ENCODE results near the gene ABHD1. TPM values are rescaled to one million over a fixed set of nuclear protein-coding genes. Genes with fewer than 3 reads are reported as not detected.
"Not testable (repeated sequence)": the region's sequence is repeated elsewhere in the genome, so short reads cannot be mapped to it uniquely, and the experiment has no call there.

The ABHD1 gene
- total RNA-seq, 2 donors from 2014 or later, result 4.1 to 7.0 TPM

- Histone ChIP-seq H3K4me3 (no peak overlapping the region), H3K27me3 (replicated peaks; ENCODE audit: insufficient read depth) (no peaks in the 10 kb centered on the region), H3K36me3 (no peaks in the 10 kb centered on the region), H3K27ac (no peak overlapping the region), H3K4me1 (replicated peaks) (peaks cover 3% of the 10 kb centered on the region), H3K9me3 (no peaks in the 10 kb centered on the region)
- intact Hi-C loops (cut with DNase I), result loop anchor here (1.0 kb wide), 1 partner anchor 91 kb away; no protein-coding TSS in a partner anchor
- no peak for TF ChIP-seq POLR2A (IDR thresholded peaks at IDR 0.05)
- TF ChIP-seq POLR2AphosphoS5 (IDR thresholded peaks at IDR 0.05), result no peak
- TF ChIP-seq, protein P1, sequence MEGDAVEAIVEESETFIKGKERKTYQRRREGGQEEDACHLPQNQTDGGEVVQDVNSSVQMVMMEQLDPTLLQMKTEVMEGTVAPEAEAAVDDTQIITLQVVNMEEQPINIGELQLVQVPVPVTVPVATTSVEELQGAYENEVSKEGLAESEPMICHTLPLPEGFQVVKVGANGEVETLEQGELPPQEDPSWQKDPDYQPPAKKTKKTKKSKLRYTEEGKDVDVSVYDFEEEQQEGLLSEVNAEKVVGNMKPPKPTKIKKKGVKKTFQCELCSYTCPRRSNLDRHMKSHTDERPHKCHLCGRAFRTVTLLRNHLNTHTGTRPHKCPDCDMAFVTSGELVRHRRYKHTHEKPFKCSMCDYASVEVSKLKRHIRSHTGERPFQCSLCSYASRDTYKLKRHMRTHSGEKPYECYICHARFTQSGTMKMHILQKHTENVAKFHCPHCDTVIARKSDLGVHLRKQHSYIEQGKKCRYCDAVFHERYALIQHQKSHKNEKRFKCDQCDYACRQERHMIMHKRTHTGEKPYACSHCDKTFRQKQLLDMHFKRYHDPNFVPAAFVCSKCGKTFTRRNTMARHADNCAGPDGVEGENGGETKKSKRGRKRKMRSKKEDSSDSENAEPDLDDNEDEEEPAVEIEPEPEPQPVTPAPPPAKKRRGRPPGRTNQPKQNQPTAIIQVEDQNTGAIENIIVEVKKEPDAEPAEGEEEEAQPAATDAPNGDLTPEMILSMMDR (IDR thresholded peaks at IDR 0.05), result no peak
- WGBS, result 81% methylated on average over 10 of the region's 10 CpGs
- DNase-seq (ENCODE audit: low spot score), result no peak
Measured at GRCh38 chr2:27100036-27100435, 23.6 kb upstream of the ABHD1 start.

- no peak overlapping the region for H3K4me3 ChIP-seq
- H3K27ac ChIP-seq, result no peak overlapping the region
- H3K4me1 ChIP-seq (replicated peaks), result no peaks in the 10 kb centered on the region
- WGBS, result 86% methylated on average over 5 of the region's 5 CpGs
- no peak for DNase-seq (ENCODE audit: low spot score)
- TF ChIP-seq, protein P1 (IDR thresholded peaks at IDR 0.05), result no peak
- no peak for TF ChIP-seq POLR2AphosphoS5 (IDR thresholded peaks at IDR 0.05)
- no peak for TF ChIP-seq POLR2A (IDR thresholded peaks at IDR 0.05)
- no peaks in the 10 kb centered on the region for H3K27me3 ChIP-seq (replicated peaks; ENCODE audit: insufficient read depth)
- H3K36me3 ChIP-seq, result no peaks in the 10 kb centered on the region
- H3K9me3 ChIP-seq, result no peaks in the 10 kb centered on the region
- intact Hi-C loops (cut with DNase I), result no loop called here
Measured at GRCh38 chr2:27102329-27102728, 21.3 kb upstream of the ABHD1 start.

GRCh38 chr2:27105981-27106380 lies 17.6 kb upstream of the ABHD1 start:
- Histone ChIP-seq H3K36me3 (no peaks in the 10 kb centered on the region), H3K4me1 (replicated peaks) (no peaks in the 10 kb centered on the region), H3K27ac (no peak overlapping the region), H3K27me3 (replicated peaks; ENCODE audit: insufficient read depth) (no peaks in the 10 kb centered on the region), H3K4me3 (no peak overlapping the region), H3K9me3 (no peaks in the 10 kb centered on the region)
- TF ChIP-seq, protein P1 (IDR thresholded peaks at IDR 0.05), result no peak
- TF ChIP-seq POLR2AphosphoS5 (IDR thresholded peaks at IDR 0.05), result no peak
- no peak for TF ChIP-seq POLR2A (IDR thresholded peaks at IDR 0.05)
- DNase-seq (ENCODE audit: low spot score), result no peak
- WGBS, result 65% methylated on average over 3 of the region's 3 CpGs
- intact Hi-C loops (cut with DNase I), result no loop called here

- Histone ChIP-seq H3K27ac (no peak overlapping the region), H3K4me1 (replicated peaks) (no peaks in the 10 kb centered on the region), H3K27me3 (replicated peaks; ENCODE audit: insufficient read depth) (no peaks in the 10 kb centered on the region), H3K9me3 (no peaks in the 10 kb centered on the region), H3K36me3 (no peaks in the 10 kb centered on the region), H3K4me3 (no peak overlapping the region)
- intact Hi-C loops (cut with DNase I), result no loop called here
- TF ChIP-seq, protein P1 (IDR thresholded peaks at IDR 0.05), result no peak
- TF ChIP-seq POLR2A (IDR thresholded peaks at IDR 0.05), result no peak
- no peak for TF ChIP-seq POLR2AphosphoS5 (IDR thresholded peaks at IDR 0.05)
- DNase-seq (ENCODE audit: low spot score), result no peak
- 89% methylated on average over 2 of the region's 2 CpGs for WGBS
Measured at GRCh38 chr2:27108221-27108620, 15.4 kb upstream of the ABHD1 start.

GRCh38 chr2:27109083-27109482 lies 14.5 kb upstream of the ABHD1 start:
- Histone ChIP-seq H3K36me3 (no peaks in the 10 kb centered on the region), H3K27ac (no peak overlapping the region), H3K4me3 (no peak overlapping the region), H3K4me1 (replicated peaks) (no peaks in the 10 kb centered on the region), H3K27me3 (replicated peaks; ENCODE audit: insufficient read depth) (no peaks in the 10 kb centered on the region), H3K9me3 (no peaks in the 10 kb centered on the region)
- no peak for DNase-seq (ENCODE audit: low spot score)
- WGBS, result 94% methylated on average over 3 of the region's 3 CpGs
- intact Hi-C loops (cut with DNase I), result no loop called here
- TF ChIP-seq, protein P1 (IDR thresholded peaks at IDR 0.05), result no peak
- TF ChIP-seq POLR2AphosphoS5 (IDR thresholded peaks at IDR 0.05) (no peak), POLR2A (IDR thresholded peaks at IDR 0.05) (no peak)

- H3K27ac ChIP-seq; intact Hi-C loops (cut with DNase I); H3K4me1 ChIP-seq (replicated peaks); H3K4me3 ChIP-seq; H3K9me3 ChIP-seq; H3K27me3 ChIP-seq (replicated peaks; ENCODE audit: insufficient read depth); DNase-seq (ENCODE audit: low spot score); H3K36me3 ChIP-seq: not testable (repeated sequence)
- 69% methylated on average over 24 of the region's 24 CpGs for WGBS
Measured at GRCh38 chr2:27110603-27111352, 12.8 kb upstream of the ABHD1 start.

GRCh38 chr2:27111392-27112078 lies 12.1 kb upstream of the ABHD1 start:
- 96% methylated on average over 44 of the region's 49 CpGs for WGBS
- intact Hi-C loops (cut with DNase I); H3K9me3 ChIP-seq; H3K27me3 ChIP-seq (replicated peaks; ENCODE audit: insufficient read depth); H3K4me1 ChIP-seq (replicated peaks); H3K27ac ChIP-seq; DNase-seq (ENCODE audit: low spot score); H3K4me3 ChIP-seq; H3K36me3 ChIP-seq: not testable (repeated sequence)

Measured in prostate gland (tissue), 2 donors.